H9 (cell line): Measurements from ENCODE around the gene MOCOS. TPM values are rescaled to one million over a fixed set of nuclear protein-coding genes. Genes with fewer than 3 reads are reported as not detected.

ENCODE experiments used
- DNase-seq: peaks from one replicate; pipeline ENCODE4 v3.0.0-alpha.2; 2017
- H2AFZ ChIP-seq: one replicate; pipeline ENCODE4 v1.6.1; 2013; ENCODE audit warnings: mild to moderate bottlenecking, low read length, control low read depth, moderate library complexity
- H2AK5ac ChIP-seq: 2 replicates; pipeline ENCODE4 v1.6.1; 2013; ENCODE audit warnings: low read length, control low read depth, mixed read lengths; ENCODE audit not compliant: insufficient read length
- H2BK120ac ChIP-seq: one replicate; pipeline ENCODE4 v1.6.1; 2013; ENCODE audit warnings: low read depth, mild to moderate bottlenecking, low read length, control low read depth, inconsistent platforms; ENCODE audit not compliant: poor library complexity, severe bottlenecking
- H2BK12ac ChIP-seq: 2 replicates; pipeline ENCODE4 v1.6.1; 2013; ENCODE audit warnings: low read length, control low read depth, mixed read lengths, low read depth; ENCODE audit not compliant: insufficient read length
- H2BK15ac ChIP-seq: 2 replicates; pipeline ENCODE4 v1.6.1; 2013; ENCODE audit warnings: low read depth, low read length, control low read depth
- H2BK20ac ChIP-seq: one replicate; pipeline ENCODE4 v1.6.1; 2013; ENCODE audit warnings: low read depth, mild to moderate bottlenecking, low read length, control low read depth, inconsistent platforms; ENCODE audit not compliant: poor library complexity, severe bottlenecking
- H2BK5ac ChIP-seq: 2 replicates; pipeline ENCODE4 v1.6.1; 2013; ENCODE audit warnings: low read length, control low read depth, mixed read lengths; ENCODE audit not compliant: insufficient read length
- H3K14ac ChIP-seq: 2 replicates; pipeline ENCODE4 v1.6.1; 2013; ENCODE audit warnings: low read length, control low read depth; ENCODE audit not compliant: insufficient read depth
- H3K18ac ChIP-seq: 2 replicates; pipeline ENCODE4 v1.6.1; 2013; ENCODE audit warnings: low read depth, mild to moderate bottlenecking, mixed read lengths, low read length, control low read depth; ENCODE audit not compliant: insufficient read length
- H3K23ac ChIP-seq: 2 replicates; pipeline ENCODE4 v1.6.1; 2013; ENCODE audit warnings: low read length, control low read depth, mixed read lengths, low read depth; ENCODE audit not compliant: insufficient read length
- H3K23me2 ChIP-seq: 2 replicates; pipeline ENCODE4 v1.6.1; 2013; ENCODE audit warnings: low read depth, mild to moderate bottlenecking, mixed read lengths, low read length, control low read depth; ENCODE audit not compliant: insufficient read length, poor library complexity, severe bottlenecking
- H3K27ac ChIP-seq: 2 replicates; pipeline ENCODE4 v1.5.1; 2013; ENCODE audit warnings: low read length, control low read depth, mixed read lengths, low read depth; ENCODE audit not compliant: insufficient read length
- H3K27me3 ChIP-seq: 2 replicates; pipeline ENCODE4 v1.6.1; 2013; ENCODE audit warnings: low read length, control low read depth, inconsistent platforms; ENCODE audit not compliant: insufficient read depth
- H3K4ac ChIP-seq: 2 replicates; pipeline ENCODE4 v1.6.1; 2013; ENCODE audit warnings: low read depth, mild to moderate bottlenecking, control low read depth, inconsistent platforms, low read length, moderate library complexity
- H3K4me1 ChIP-seq: 2 replicates; pipeline ENCODE4 v1.6.1; 2013; ENCODE audit warnings: low read length, control low read depth, inconsistent platforms; ENCODE audit not compliant: insufficient read depth
- H3K4me2 ChIP-seq: 2 replicates; pipeline ENCODE4 v1.6.1; 2013; ENCODE audit warnings: low read length, control low read depth, mixed read lengths; ENCODE audit not compliant: insufficient read length, insufficient read depth
- H3K56ac ChIP-seq: 2 replicates; pipeline ENCODE4 v1.6.1; 2013; ENCODE audit warnings: low read depth, mild to moderate bottlenecking, mixed read lengths, low read length, control low read depth; ENCODE audit not compliant: insufficient read length
- H3K79me1 ChIP-seq: 2 replicates; pipeline ENCODE4 v1.6.1; 2013; ENCODE audit warnings: low read depth, mild to moderate bottlenecking, moderate library complexity, low read length, control low read depth, inconsistent platforms; ENCODE audit not compliant: insufficient read depth, poor library complexity, severe bottlenecking
- H3K79me2 ChIP-seq: 2 replicates; pipeline ENCODE4 v1.6.1; 2013; ENCODE audit warnings: low read length, control low read depth, inconsistent platforms; ENCODE audit not compliant: insufficient read depth
- H3K9ac ChIP-seq: 2 replicates; pipeline ENCODE4 v1.6.1; 2013; ENCODE audit warnings: low read length, control low read depth, mixed read lengths; ENCODE audit not compliant: insufficient read length; ENCODE audit errors: extremely low read depth
- H3K9me3 ChIP-seq: one replicate; pipeline ENCODE4 v1.6.1; 2013; ENCODE audit warnings: low read depth, low read length, inconsistent platforms; ENCODE audit not compliant: control insufficient read depth
- H3T11ph ChIP-seq: one replicate; pipeline ENCODE4 v1.6.1; 2013; ENCODE audit warnings: mild to moderate bottlenecking, low read length, control low read depth, inconsistent platforms
- H4K20me1 ChIP-seq: one replicate; pipeline ENCODE4 v1.6.1; 2013; ENCODE audit not compliant: control insufficient read depth, insufficient read length, insufficient read depth
- H4K5ac ChIP-seq: 2 replicates; pipeline ENCODE4 v1.6.1; 2013; ENCODE audit warnings: low read depth, mild to moderate bottlenecking, mixed read lengths, low read length, control low read depth; ENCODE audit not compliant: insufficient read length
- H4K8ac ChIP-seq: replicated peaks from 2 replicates; pipeline ENCODE4 v1.6.1; 2013; ENCODE audit warnings: low read length, control low read depth, mixed read lengths, low read depth; ENCODE audit not compliant: insufficient read length
- H4K91ac ChIP-seq: 2 replicates; pipeline ENCODE4 v1.6.1; 2013; ENCODE audit warnings: low read depth, mild to moderate bottlenecking, moderate library complexity, mixed read lengths, low read length, control low read depth; ENCODE audit not compliant: insufficient read length
- H3K27ac Mint-ChIP-seq, 3 experiments: 2 replicates in 2 of 3; 3 replicates in 1 of 3; pipeline ENCODE4 v1.8.0; 2020 to 2021; ENCODE audit warnings: mixed read lengths in 3 of 3, mild to moderate bottlenecking in 1 of 3, moderate library complexity in 1 of 3
- H3K27me3 Mint-ChIP-seq: 2 replicates; pipeline ENCODE4 v1.8.0; 2021; ENCODE audit warnings: low read depth, mild to moderate bottlenecking, moderate library complexity, mixed read lengths
- H3K36me3 Mint-ChIP-seq, 3 experiments: 2 replicates in 2 of 3; 3 replicates in 1 of 3; pipeline ENCODE4 v1.8.0; 2020 to 2021; ENCODE audit warnings: low read depth in 3 of 3, mixed read lengths in 3 of 3; ENCODE audit not compliant: insufficient read depth in 1 of 3
- H3K4me1 Mint-ChIP-seq, 2 experiments: 2 replicates each; pipeline ENCODE4 v1.8.0; 2020; ENCODE audit warnings: mixed read lengths in 2 of 2
- H3K4me3 Mint-ChIP-seq, 2 experiments: 2 replicates in 1 of 2; 3 replicates in 1 of 2; pipeline ENCODE4 v1.8.0; 2020 to 2021; ENCODE audit warnings: mild to moderate bottlenecking in 2 of 2, mixed read lengths in 2 of 2, moderate library complexity in 1 of 2
- H3K9me3 Mint-ChIP-seq, 2 experiments: 2 replicates in 1 of 2; 3 replicates in 1 of 2; pipeline ENCODE4 v1.8.0; 2020; ENCODE audit warnings: mild to moderate bottlenecking in 2 of 2, mixed read lengths in 2 of 2, moderate library complexity in 1 of 2
- WGBS: extraction: QIAGEN DNeasy Blood & Tissue Kit; methylation state at CpG from one replicate; pipeline ENCODE4 v1.1.7; 2013; ENCODE audit warnings: missing lambda C conversion rate, low lambda C conversion rate, mixed read lengths; ENCODE audit not compliant: insufficient read length; ENCODE audit errors: extremely low coverage; 5-methylcytosine and 5-hydroxymethylcytosine counted together
- total RNA-seq: library from RNA; stranded (reverse); gene quantifications from 2 replicates; pipeline ENCODE4 v1.2.1, GENCODE V29; 2021
- TF ChIP-seq, protein P1 (sequence below): fragments of 200-600 bp; sonication (generic); conservative IDR thresholded peaks from 3 replicates; pipeline ENCODE4 v1.8.0; 2021; ENCODE audit warnings: antibody characterized with exemption, mild to moderate bottlenecking

The MOCOS gene
- total RNA-seq, 1 experiment from 2014 or later, result 6.0 TPM

DNA sequence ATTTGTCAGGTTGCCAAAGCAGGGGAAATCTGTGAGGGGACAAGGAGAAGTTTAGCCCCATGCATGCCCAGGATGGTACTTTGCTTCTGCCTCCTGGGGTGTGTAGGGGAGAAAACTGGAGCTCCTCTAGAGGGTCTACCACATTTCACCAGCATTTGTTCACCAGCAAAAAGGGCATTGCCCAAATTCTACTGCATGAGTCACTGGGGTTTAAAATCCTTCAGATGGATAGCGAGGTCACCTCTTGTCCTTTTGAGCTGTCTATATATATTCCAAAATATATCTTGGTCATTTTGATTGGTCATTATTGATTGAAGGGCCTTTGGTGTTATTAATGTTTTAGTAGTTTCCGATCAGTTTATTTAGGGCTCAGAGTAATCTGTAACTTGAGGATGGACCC lies 128.9 kb downstream of the MOCOS start:
- Histone ChIP-seq H3K27ac (no peak overlapping the region), H3K79me2 (no peaks in the 10 kb centered on the region), H3K18ac (no peak overlapping the region), H2BK15ac (no peak overlapping the region), H3K4me2 (no peak overlapping the region), H3K56ac (no peak overlapping the region), H3K14ac (no peak overlapping the region), H2BK120ac (no peak overlapping the region), H2AFZ (no peak overlapping the region), H3K79me1 (peaks cover 3% of the 10 kb centered on the region), H3K9me3 (no peaks in the 10 kb centered on the region), H2AK5ac (no peak overlapping the region), H2BK20ac (no peak overlapping the region), H4K20me1 (peaks cover 2% of the 10 kb centered on the region), H3K9ac (no peak overlapping the region), H2BK5ac (no peak overlapping the region), H3K23ac (no peak overlapping the region), H3K27me3 (no peaks in the 10 kb centered on the region), H3T11ph (no peak overlapping the region), H3K4me1 (no peaks in the 10 kb centered on the region), H4K8ac (no peak overlapping the region), H2BK12ac (no peak overlapping the region), H3K4ac (no peak overlapping the region), H3K23me2 (no peaks in the 10 kb centered on the region), H4K5ac (no peak overlapping the region), H4K91ac (no peak overlapping the region)
- WGBS, result no CpG with 5 or more reads among the region's 2 CpGs
- peaks cover 12 to 21% of the 10 kb centered on the region in 2 experiments for H3K4me1 Mint-ChIP-seq
- H3K9me3 Mint-ChIP-seq, result peaks cover 10 to 19% of the 10 kb centered on the region in 2 experiments; a peak in 4 of 5 replicates
- no peak overlapping the region for H3K27ac Mint-ChIP-seq
- H3K36me3 Mint-ChIP-seq, result peaks cover 0 to 20% (median 16%) of the 10 kb centered on the region in 3 experiments; a peak in 5 of 7 replicates
- H3K4me3 Mint-ChIP-seq, result no peak overlapping the region
- H3K27me3 Mint-ChIP-seq, result peaks cover 10% of the 10 kb centered on the region
- TF ChIP-seq, protein P1, sequence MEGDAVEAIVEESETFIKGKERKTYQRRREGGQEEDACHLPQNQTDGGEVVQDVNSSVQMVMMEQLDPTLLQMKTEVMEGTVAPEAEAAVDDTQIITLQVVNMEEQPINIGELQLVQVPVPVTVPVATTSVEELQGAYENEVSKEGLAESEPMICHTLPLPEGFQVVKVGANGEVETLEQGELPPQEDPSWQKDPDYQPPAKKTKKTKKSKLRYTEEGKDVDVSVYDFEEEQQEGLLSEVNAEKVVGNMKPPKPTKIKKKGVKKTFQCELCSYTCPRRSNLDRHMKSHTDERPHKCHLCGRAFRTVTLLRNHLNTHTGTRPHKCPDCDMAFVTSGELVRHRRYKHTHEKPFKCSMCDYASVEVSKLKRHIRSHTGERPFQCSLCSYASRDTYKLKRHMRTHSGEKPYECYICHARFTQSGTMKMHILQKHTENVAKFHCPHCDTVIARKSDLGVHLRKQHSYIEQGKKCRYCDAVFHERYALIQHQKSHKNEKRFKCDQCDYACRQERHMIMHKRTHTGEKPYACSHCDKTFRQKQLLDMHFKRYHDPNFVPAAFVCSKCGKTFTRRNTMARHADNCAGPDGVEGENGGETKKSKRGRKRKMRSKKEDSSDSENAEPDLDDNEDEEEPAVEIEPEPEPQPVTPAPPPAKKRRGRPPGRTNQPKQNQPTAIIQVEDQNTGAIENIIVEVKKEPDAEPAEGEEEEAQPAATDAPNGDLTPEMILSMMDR, result no peak
- DNase-seq, result peak; percentile 17

Other genes starting within 250 kb of the MOCOS start
- 103 and 107 TPM in 2 replicates for gene RPRD1A, start 119.9 kb upstream of the MOCOS start, total RNA-seq
- 31.8 and 33.9 TPM in 2 replicates for gene SLC39A6, start 58.2 kb upstream of the MOCOS start, total RNA-seq
- gene ELP2, start 57.6 kb upstream of the MOCOS start, total RNA-seq, result 129 and 137 TPM in 2 replicates
- gene FHOD3, start 110.2 kb downstream of the MOCOS start, total RNA-seq, result 7.0 and 8.0 TPM in 2 replicates